ENCODE data around the gene ABCA7.

- TF ChIP-seq CTCF (IDR thresholded peaks at IDR 0.05 in 2 of 3, conservative IDR thresholded peaks at IDR 0.05 in 1 of 3; ENCODE audit: borderline replicate concordance in 1 of 3, insufficient read depth in 1 of 3, low read depth in 2 of 3, low read length in 2 of 3) (peak in 2 of 3 experiments; percentile 70 to 83; a peak in 4 of 6 replicates), EZH2phosphoT487 (IDR thresholded peaks at IDR 0.05; ENCODE audit: borderline replicate concordance) (no peak), MAX (IDR thresholded peaks at IDR 0.05) (peak; percentile 97), REST (IDR thresholded peaks at IDR 0.05; ENCODE audit: low read depth) (no peak), POLR2A (IDR thresholded peaks at IDR 0.05; ENCODE audit: borderline replicate concordance, extremely low read depth, insufficient read depth, insufficient read length) (peak; percentile 43), ZFX (IDR thresholded peaks at IDR 0.05) (peak; percentile 18; the same call in 1 of the 2 replicates), POLR2AphosphoS5 (IDR thresholded peaks at IDR 0.05; ENCODE audit: low read depth, low read length) (peak; percentile 62), EZH2 (IDR thresholded peaks at IDR 0.05) (no peak)
Observed at GRCh38 chr19:1064661-1065605, 25.0 kb downstream of the ABCA7 start.

Measured in HCT116 (cell line).